T-helper 22 cell (primary cell): ENCODE measurements around the gene MVB12A.

ENCODE experiments used
- DNase-seq: peaks from one replicate; pipeline ENCODE4 v3.0.0-alpha.2; 2020; ENCODE audit warnings: low read depth

MVB12A gene

GRCh38 chr19:17473041-17473440 lies 53.2 kb downstream of the MVB12A start:
- no peak for DNase-seq
